ENCODE results near the gene KLF6.

Gene KLF6

DNA sequence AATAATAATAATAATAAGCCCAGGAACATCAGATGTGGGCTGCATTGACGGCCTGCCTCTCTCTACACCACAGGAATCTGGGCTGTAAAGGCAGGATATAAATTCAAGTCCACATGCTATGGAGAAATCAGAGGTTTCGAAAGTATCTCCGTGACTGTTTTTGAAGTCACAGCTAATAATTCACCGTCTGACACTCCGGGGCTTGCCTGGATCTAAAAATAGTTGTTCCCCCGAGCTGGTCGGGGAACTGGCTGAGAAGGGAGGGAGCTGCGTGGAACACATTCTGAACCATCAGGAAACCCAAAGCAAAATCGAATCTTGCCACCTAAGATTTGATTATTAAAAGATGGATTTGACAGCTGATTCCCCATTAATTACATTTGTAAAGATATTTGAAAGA lies 35.4 kb downstream of the KLF6 start:
- no peaks in the 10 kb centered on the region for H4K20me1 ChIP-seq (ENCODE audit: insufficient read depth)
- H2AFZ ChIP-seq (ENCODE audit: low read depth): peak overlapping the region; percentile 55; the same call in 1 of the 2 replicates
- TF ChIP-seq, protein P1, sequence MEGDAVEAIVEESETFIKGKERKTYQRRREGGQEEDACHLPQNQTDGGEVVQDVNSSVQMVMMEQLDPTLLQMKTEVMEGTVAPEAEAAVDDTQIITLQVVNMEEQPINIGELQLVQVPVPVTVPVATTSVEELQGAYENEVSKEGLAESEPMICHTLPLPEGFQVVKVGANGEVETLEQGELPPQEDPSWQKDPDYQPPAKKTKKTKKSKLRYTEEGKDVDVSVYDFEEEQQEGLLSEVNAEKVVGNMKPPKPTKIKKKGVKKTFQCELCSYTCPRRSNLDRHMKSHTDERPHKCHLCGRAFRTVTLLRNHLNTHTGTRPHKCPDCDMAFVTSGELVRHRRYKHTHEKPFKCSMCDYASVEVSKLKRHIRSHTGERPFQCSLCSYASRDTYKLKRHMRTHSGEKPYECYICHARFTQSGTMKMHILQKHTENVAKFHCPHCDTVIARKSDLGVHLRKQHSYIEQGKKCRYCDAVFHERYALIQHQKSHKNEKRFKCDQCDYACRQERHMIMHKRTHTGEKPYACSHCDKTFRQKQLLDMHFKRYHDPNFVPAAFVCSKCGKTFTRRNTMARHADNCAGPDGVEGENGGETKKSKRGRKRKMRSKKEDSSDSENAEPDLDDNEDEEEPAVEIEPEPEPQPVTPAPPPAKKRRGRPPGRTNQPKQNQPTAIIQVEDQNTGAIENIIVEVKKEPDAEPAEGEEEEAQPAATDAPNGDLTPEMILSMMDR (conservative IDR thresholded peaks at IDR 0.05; ENCODE audit: low read depth, low read length): no peak
- H3K9ac ChIP-seq: peak overlapping the region; percentile 6; the same call in 1 of the 2 replicates
- peak overlapping the region; percentile 33 for H3K27ac ChIP-seq
- H3K27me3 ChIP-seq (ENCODE audit: insufficient read depth, low read depth): no peaks in the 10 kb centered on the region
- no peak overlapping the region for H3K4me3 ChIP-seq (IDR thresholded peaks at IDR 0.05; ENCODE audit: insufficient read depth, low read depth, low read length)
- no peaks in the 10 kb centered on the region for H3K36me3 ChIP-seq (ENCODE audit: insufficient read depth)
- H3K4me2 ChIP-seq: peak overlapping the region; percentile 23
- H3K4me1 ChIP-seq (ENCODE audit: low read depth, poor library complexity, severe bottlenecking): peaks cover 21% of the 10 kb centered on the region
- H3K79me2 ChIP-seq (ENCODE audit: insufficient read depth, low read depth): no peaks in the 10 kb centered on the region

DNA sequence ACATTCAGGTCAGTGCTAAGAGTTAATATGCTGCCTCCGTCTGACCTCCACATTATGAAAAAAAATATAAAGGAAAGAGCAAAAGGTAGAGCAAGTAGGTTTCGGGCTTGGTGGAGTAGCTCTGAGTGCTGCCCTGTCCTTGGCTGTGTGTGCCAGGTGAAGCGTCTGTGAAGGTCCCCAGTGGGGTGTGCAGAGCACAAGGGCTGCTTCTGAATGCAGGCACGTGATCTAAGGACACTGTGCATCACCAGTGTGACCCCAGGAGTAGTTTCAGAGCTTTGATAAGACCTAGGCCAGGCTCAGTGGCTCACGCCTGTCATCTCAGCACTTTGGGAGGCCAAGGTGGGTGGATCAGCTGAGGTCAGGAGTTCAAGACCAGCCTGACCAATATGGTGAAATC lies 36.0 kb downstream of the KLF6 start:
- no peak overlapping the region for H3K4me2 ChIP-seq
- no peaks in the 10 kb centered on the region for H3K79me2 ChIP-seq (ENCODE audit: insufficient read depth, low read depth)
- H3K27me3 ChIP-seq (ENCODE audit: insufficient read depth, low read depth): no peaks in the 10 kb centered on the region
- H3K9ac ChIP-seq: no peak overlapping the region
- no peaks in the 10 kb centered on the region for H4K20me1 ChIP-seq (ENCODE audit: insufficient read depth)
- H3K36me3 ChIP-seq (ENCODE audit: insufficient read depth): no peaks in the 10 kb centered on the region
- peaks cover 21% of the 10 kb centered on the region for H3K4me1 ChIP-seq (ENCODE audit: low read depth, poor library complexity, severe bottlenecking)
- H2AFZ ChIP-seq (ENCODE audit: low read depth): no peak overlapping the region
- TF ChIP-seq, protein P1 (conservative IDR thresholded peaks at IDR 0.05; ENCODE audit: low read depth, low read length): no peak
- H3K27ac ChIP-seq: no peak overlapping the region
- H3K4me3 ChIP-seq (IDR thresholded peaks at IDR 0.05; ENCODE audit: insufficient read depth, low read depth, low read length): no peak overlapping the region

DNA sequence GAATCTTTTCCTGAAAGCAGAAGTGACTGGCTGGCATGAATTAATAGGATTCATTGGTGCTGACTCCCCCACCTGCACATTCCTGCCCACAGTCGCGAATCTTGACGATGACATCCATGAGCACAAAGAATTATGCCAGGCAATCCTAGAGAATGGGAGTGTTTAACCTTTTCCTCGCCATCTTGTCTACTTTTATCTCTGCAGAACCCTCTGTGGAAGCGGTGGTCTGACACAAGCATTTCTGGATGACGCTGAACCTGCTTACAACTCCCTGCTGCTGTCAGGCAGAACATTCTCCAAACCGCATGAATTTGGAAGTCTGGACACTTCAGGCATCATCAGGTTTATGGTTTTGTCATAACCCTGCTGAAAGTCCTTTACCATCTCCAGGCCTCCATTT lies 36.5 kb downstream of the KLF6 start:
- Histone ChIP-seq H3K4me1 (ENCODE audit: low read depth, poor library complexity, severe bottlenecking) (peaks cover 21% of the 10 kb centered on the region), H3K79me2 (ENCODE audit: insufficient read depth, low read depth) (no peaks in the 10 kb centered on the region), H3K4me3 (IDR thresholded peaks at IDR 0.05; ENCODE audit: insufficient read depth, low read depth, low read length) (no peak overlapping the region), H3K27ac (no peak overlapping the region), H2AFZ (ENCODE audit: low read depth) (no peak overlapping the region), H3K4me2 (no peak overlapping the region), H3K36me3 (ENCODE audit: insufficient read depth) (no peaks in the 10 kb centered on the region), H3K9ac (no peak overlapping the region), H3K27me3 (ENCODE audit: insufficient read depth, low read depth) (no peaks in the 10 kb centered on the region), H4K20me1 (ENCODE audit: insufficient read depth) (no peaks in the 10 kb centered on the region)
- TF ChIP-seq, protein P1 (conservative IDR thresholded peaks at IDR 0.05; ENCODE audit: low read depth, low read length): no peak

DNA sequence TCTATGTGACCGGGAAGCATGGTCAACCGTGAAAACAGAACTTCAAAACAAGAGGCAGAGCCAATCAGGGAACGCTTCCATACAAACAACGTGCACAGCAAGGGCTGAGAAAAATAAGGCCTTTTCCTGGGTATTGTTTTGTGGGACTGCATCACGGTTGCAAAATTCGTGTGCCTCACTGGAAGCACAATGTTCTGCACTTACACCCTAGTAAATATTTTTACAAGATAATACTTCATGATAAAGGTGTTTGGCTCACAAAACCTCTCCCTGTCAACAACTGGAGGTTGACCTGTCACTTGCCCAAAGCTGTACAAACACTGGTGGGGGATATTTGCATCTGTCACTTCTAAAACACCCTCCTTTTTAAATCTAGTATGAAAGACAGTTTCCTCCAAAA lies 37.0 kb downstream of the KLF6 start:
- H4K20me1 ChIP-seq (ENCODE audit: insufficient read depth): no peaks in the 10 kb centered on the region
- TF ChIP-seq, protein P1 (conservative IDR thresholded peaks at IDR 0.05; ENCODE audit: low read depth, low read length): no peak
- no peaks in the 10 kb centered on the region for H3K27me3 ChIP-seq (ENCODE audit: insufficient read depth, low read depth)
- H3K79me2 ChIP-seq (ENCODE audit: insufficient read depth, low read depth): no peaks in the 10 kb centered on the region
- H3K4me1 ChIP-seq (ENCODE audit: low read depth, poor library complexity, severe bottlenecking): peaks cover 21% of the 10 kb centered on the region
- H3K27ac ChIP-seq: no peak overlapping the region
- no peak overlapping the region for H3K4me3 ChIP-seq (IDR thresholded peaks at IDR 0.05; ENCODE audit: insufficient read depth, low read depth, low read length)
- H3K36me3 ChIP-seq (ENCODE audit: insufficient read depth): no peaks in the 10 kb centered on the region
- no peak overlapping the region for H2AFZ ChIP-seq (ENCODE audit: low read depth)
- H3K4me2 ChIP-seq: no peak overlapping the region
- H3K9ac ChIP-seq: no peak overlapping the region

Measured in KMS-11 (cell line).